ENCODE data around the gene GALNT1. TPM values are rescaled to one million over a fixed set of nuclear protein-coding genes. Genes with fewer than 3 reads are reported as not detected.

The GALNT1 gene
- polyA plus RNA-seq, 2 of the 4 experiments (the other 2 are of a cell fraction): 97.4 to 113 TPM

DNA sequence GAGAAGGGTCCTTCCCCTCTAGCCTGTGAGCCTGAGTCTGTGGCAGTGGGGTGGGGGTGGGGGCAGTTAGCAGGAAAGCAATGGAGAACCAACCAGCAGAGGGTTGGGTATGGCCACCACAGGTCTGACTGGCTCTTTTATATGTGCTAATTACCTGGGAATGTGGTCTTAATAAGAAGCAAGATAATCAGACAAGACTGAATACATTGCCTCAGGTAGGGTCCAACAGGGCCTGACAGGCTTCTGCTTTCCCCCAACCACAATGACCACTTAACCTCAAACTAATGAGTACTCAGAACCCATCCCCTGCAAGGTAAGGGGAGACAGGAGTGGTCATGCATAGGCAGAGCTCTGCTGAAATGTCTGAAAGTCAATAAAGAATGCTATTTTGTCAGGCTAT is 39.2 kb upstream of the GALNT1 start:
- Histone ChIP-seq H3K27ac (no peak overlapping the region), H3K4me3 (no peak overlapping the region), H3K4me2 (no peak overlapping the region), H3K9me3 (peaks cover 3% of the 10 kb centered on the region), H3K4me1 (0 out of 3 replicates have a peak, but pooled peaks cover 5% of the 10 kb centered on the region)
- DNase-seq (ENCODE audit: low read depth in 1 of 2, low spot score in 1 of 2) (no peak), ATAC-seq (no peak), FAIRE-seq (no peak)
- CTCF ChIA-PET: no interaction called here
- POLR2A ChIA-PET: no interaction called here
- TF ChIP-seq BHLHE40 (IDR thresholded peaks at IDR 0.05; ENCODE audit: low read depth, low read length) (no peak), CBX8 (IDR thresholded peaks at IDR 0.05) (no peak)

GRCh38 chr18:35547008-35547605 is 34.4 kb upstream of the GALNT1 start:
- no peak overlapping the region for H3K27ac ChIP-seq
- TF ChIP-seq EP300 (IDR thresholded peaks at IDR 0.05) (no peak), CHD2 (IDR thresholded peaks at IDR 0.05; ENCODE audit: low read length, partially characterized antibody) (no peak), NR3C1 (IDR thresholded peaks at IDR 0.05) (no peak), MAFK (IDR thresholded peaks at IDR 0.05; ENCODE audit: partially characterized antibody) (no peak), TFCP2L1 (CRISPR knock-in tag; IDR thresholded peaks at IDR 0.05) (no peak), USF2 (IDR thresholded peaks at IDR 0.05) (no peak), HOXA7 (CRISPR knock-in tag; IDR thresholded peaks at IDR 0.05) (no peak), RARB (CRISPR knock-in tag; IDR thresholded peaks at IDR 0.05) (no peak), BCL3 (IDR thresholded peaks at IDR 0.05) (no peak), RNF2 (IDR thresholded peaks at IDR 0.05; ENCODE audit: borderline replicate concordance, low read depth) (no peak), POLR2AphosphoS2 (conservative IDR thresholded peaks at IDR 0.05; ENCODE audit: low read length) (no peak), MAZ (IDR thresholded peaks at IDR 0.05; ENCODE audit: borderline replicate concordance, low read depth, low read length) (no peak), JUNB (IDR thresholded peaks at IDR 0.05) (no peak)
- TF ChIP-seq, protein P1, sequence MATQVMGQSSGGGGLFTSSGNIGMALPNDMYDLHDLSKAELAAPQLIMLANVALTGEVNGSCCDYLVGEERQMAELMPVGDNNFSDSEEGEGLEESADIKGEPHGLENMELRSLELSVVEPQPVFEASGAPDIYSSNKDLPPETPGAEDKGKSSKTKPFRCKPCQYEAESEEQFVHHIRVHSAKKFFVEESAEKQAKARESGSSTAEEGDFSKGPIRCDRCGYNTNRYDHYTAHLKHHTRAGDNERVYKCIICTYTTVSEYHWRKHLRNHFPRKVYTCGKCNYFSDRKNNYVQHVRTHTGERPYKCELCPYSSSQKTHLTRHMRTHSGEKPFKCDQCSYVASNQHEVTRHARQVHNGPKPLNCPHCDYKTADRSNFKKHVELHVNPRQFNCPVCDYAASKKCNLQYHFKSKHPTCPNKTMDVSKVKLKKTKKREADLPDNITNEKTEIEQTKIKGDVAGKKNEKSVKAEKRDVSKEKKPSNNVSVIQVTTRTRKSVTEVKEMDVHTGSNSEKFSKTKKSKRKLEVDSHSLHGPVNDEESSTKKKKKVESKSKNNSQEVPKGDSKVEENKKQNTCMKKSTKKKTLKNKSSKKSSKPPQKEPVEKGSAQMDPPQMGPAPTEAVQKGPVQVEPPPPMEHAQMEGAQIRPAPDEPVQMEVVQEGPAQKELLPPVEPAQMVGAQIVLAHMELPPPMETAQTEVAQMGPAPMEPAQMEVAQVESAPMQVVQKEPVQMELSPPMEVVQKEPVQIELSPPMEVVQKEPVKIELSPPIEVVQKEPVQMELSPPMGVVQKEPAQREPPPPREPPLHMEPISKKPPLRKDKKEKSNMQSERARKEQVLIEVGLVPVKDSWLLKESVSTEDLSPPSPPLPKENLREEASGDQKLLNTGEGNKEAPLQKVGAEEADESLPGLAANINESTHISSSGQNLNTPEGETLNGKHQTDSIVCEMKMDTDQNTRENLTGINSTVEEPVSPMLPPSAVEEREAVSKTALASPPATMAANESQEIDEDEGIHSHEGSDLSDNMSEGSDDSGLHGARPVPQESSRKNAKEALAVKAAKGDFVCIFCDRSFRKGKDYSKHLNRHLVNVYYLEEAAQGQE (IDR thresholded peaks at IDR 0.05): no peak
- TF ChIP-seq, protein P2, sequence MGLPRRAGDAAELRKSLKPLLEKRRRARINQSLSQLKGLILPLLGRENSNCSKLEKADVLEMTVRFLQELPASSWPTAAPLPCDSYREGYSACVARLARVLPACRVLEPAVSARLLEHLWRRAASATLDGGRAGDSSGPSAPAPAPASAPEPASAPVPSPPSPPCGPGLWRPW (IDR thresholded peaks at IDR 0.05): no peak
- 42% methylated on average over 2 of the region's 2 CpGs for WGBS (ENCODE audit: missing lambda C conversion rate)
- 0 out of 3 replicates have a peak, but pooled peaks cover 8% of the 10 kb centered on the region for H3K4me1 ChIP-seq
- ATAC-seq (no peak), DNase-seq (ENCODE audit: low read depth in 1 of 2, low spot score in 1 of 2) (no peak), FAIRE-seq (no peak)
- no peaks in the 10 kb centered on the region for H3K9me3 ChIP-seq
- ChIA-PET CTCF (interaction anchor here (0.8 kb wide), 1 partner anchor 21 kb away, joined by 3 read pairs; no protein-coding TSS in a partner anchor), POLR2A (no interaction called here)
- H3K4me3 ChIP-seq: no peak overlapping the region
- 0 out of 3 replicates have a peak overlapping the region, but pooled peaks have one; percentile 0 for H3K4me2 ChIP-seq

GRCh38 chr18:35549564-35549963 is 32.0 kb upstream of the GALNT1 start:
- H3K4me3 ChIP-seq: no peak overlapping the region
- FAIRE-seq (no peak), ATAC-seq (no peak), DNase-seq (ENCODE audit: low read depth in 1 of 2, low spot score in 1 of 2) (no peak)
- H3K4me1 ChIP-seq: 0 out of 3 replicates have a peak, but pooled peaks cover 8% of the 10 kb centered on the region
- CTCF ChIA-PET: no interaction called here
- POLR2A ChIA-PET: no interaction called here
- no peaks in the 10 kb centered on the region for H3K9me3 ChIP-seq
- no peak overlapping the region for H3K4me2 ChIP-seq
- WGBS (ENCODE audit: missing lambda C conversion rate): 92% methylated on average over 1 of the region's 1 CpG
- H3K27ac ChIP-seq: no peak overlapping the region
- TF ChIP-seq FOXS1 (CRISPR knock-in tag; IDR thresholded peaks at IDR 0.05): no peak
- no peak for TF ChIP-seq POLR2A (IDR thresholded peaks at IDR 0.05; ENCODE audit: low read length)
- TF ChIP-seq HEYL (CRISPR knock-in tag; IDR thresholded peaks at IDR 0.05): no peak
- no peak for TF ChIP-seq TP53 (CRISPR knock-in tag; IDR thresholded peaks at IDR 0.05)
- TF ChIP-seq, protein P1 (IDR thresholded peaks at IDR 0.05): no peak
- no peak for TF ChIP-seq EP300 (IDR thresholded peaks at IDR 0.05)
- TF ChIP-seq ZSCAN20 (CRISPR knock-in tag; IDR thresholded peaks at IDR 0.05): no peak
- TF ChIP-seq CHD4 (IDR thresholded peaks at IDR 0.05; ENCODE audit: borderline replicate concordance): no peak
- no peak for TF ChIP-seq CBX8 (IDR thresholded peaks at IDR 0.05)
- no peak for TF ChIP-seq SREBF2 (IDR thresholded peaks at IDR 0.05)
- no peak for TF ChIP-seq FOSL2 (IDR thresholded peaks at IDR 0.05)
- TF ChIP-seq FOSL2 (CRISPR knock-in tag; IDR thresholded peaks at IDR 0.05): no peak
- TF ChIP-seq MAX (IDR thresholded peaks at IDR 0.05): no peak
